ENCODE measurements around the gene CDK4. TPM values are rescaled to one million over a fixed set of nuclear protein-coding genes. Genes with fewer than 3 reads are reported as not detected.

The CDK4 gene
- total RNA-seq, 1 experiment from 2014 or later, result 218 TPM

- Histone ChIP-seq H4K8ac (replicated peaks; ENCODE audit: insufficient read length, low read depth, low read length) (no peak overlapping the region), H2BK20ac (ENCODE audit: low read depth, low read length, poor library complexity, severe bottlenecking) (no peak overlapping the region), H3K18ac (ENCODE audit: insufficient read length, low read depth, low read length) (no peak overlapping the region), H2BK120ac (ENCODE audit: low read depth, low read length, poor library complexity, severe bottlenecking) (no peak overlapping the region), H2BK5ac (ENCODE audit: insufficient read length, low read length) (no peak overlapping the region), H3K14ac (ENCODE audit: insufficient read depth, low read length) (no peak overlapping the region), H3K4me2 (ENCODE audit: insufficient read depth, insufficient read length, low read length) (no peak overlapping the region), H4K91ac (ENCODE audit: insufficient read length, low read depth, low read length) (no peak overlapping the region), H3K9ac (ENCODE audit: extremely low read depth, insufficient read length, low read length) (no peak overlapping the region), H3K4ac (ENCODE audit: low read depth, low read length) (no peak overlapping the region), H3K27ac (ENCODE audit: insufficient read length, low read depth, low read length) (no peak overlapping the region), H3K23me2 (ENCODE audit: insufficient read length, low read depth, low read length, poor library complexity, severe bottlenecking) (peaks cover 16% of the 10 kb centered on the region), H4K5ac (ENCODE audit: insufficient read length, low read depth, low read length) (no peak overlapping the region), H3K27me3 (ENCODE audit: insufficient read depth, low read length) (peaks cover 43% of the 10 kb centered on the region), H3K56ac (ENCODE audit: insufficient read length, low read depth, low read length) (no peak overlapping the region), H2BK15ac (ENCODE audit: low read depth, low read length) (no peak overlapping the region), H3K4me1 (ENCODE audit: insufficient read depth, low read length) (no peaks in the 10 kb centered on the region), H3T11ph (ENCODE audit: low read length) (no peak overlapping the region), H3K9me3 (ENCODE audit: control insufficient read depth, low read depth, low read length) (no peaks in the 10 kb centered on the region), H4K20me1 (ENCODE audit: control insufficient read depth, insufficient read depth, insufficient read length) (peaks cover 2% of the 10 kb centered on the region), H2BK12ac (ENCODE audit: insufficient read length, low read depth, low read length) (no peak overlapping the region), H3K79me1 (ENCODE audit: insufficient read depth, low read depth, low read length, poor library complexity, severe bottlenecking) (no peaks in the 10 kb centered on the region), H2AFZ (ENCODE audit: low read length) (no peak overlapping the region), H3K23ac (ENCODE audit: insufficient read length, low read depth, low read length) (no peak overlapping the region), H2AK5ac (ENCODE audit: insufficient read length, low read length) (no peak overlapping the region), H3K79me2 (ENCODE audit: insufficient read depth, low read length) (no peaks in the 10 kb centered on the region)
- no peak overlapping the region for H3K27ac Mint-ChIP-seq
- H3K9me3 Mint-ChIP-seq, result no peaks in the 10 kb centered on the region; a peak in 1 of 5 replicates
- no peak for DNase-seq
- no peak for TF ChIP-seq CTCF (conservative IDR thresholded peaks at IDR 0.05)
- peaks cover 19 to 31% of the 10 kb centered on the region in 2 experiments for H3K4me1 Mint-ChIP-seq
- WGBS (ENCODE audit: extremely low coverage, insufficient read length, low lambda C conversion rate), result no CpG with 5 or more reads among the region's 4 CpGs
- peak overlapping the region in 1 of 2 experiments; percentile 6; a peak in 1 of 5 replicates for H3K4me3 Mint-ChIP-seq
- no peaks in the 10 kb centered on the region; a peak in 1 of 7 replicates for H3K36me3 Mint-ChIP-seq (ENCODE audit: insufficient read depth in 1 of 3, low read depth in 3 of 3)
- H3K27me3 Mint-ChIP-seq (ENCODE audit: low read depth), result peaks cover 95% of the 10 kb centered on the region
Measured at GRCh38 chr12:57734591-57734990, 17.5 kb downstream of the CDK4 start.

All from H9 (cell line).